Fibroblast of mammary gland (primary cell): ENCODE data around the gene ZHX3.

Source experiments
- DNase-seq: peaks from one replicate; pipeline ENCODE4 v3.0.0-alpha.2; 2010; ENCODE audit warnings: low read depth
- H3K4me3 ChIP-seq: 2 replicates; pipeline ENCODE4 v1.5.1; 2011; ENCODE audit warnings: low read depth, mild to moderate bottlenecking, low read length, moderate library complexity; ENCODE audit not compliant: control insufficient read depth
- CTCF ChIP-seq: conservative IDR thresholded peaks from 2 replicates; pipeline ENCODE4 v1.5.1; 2011; ENCODE audit warnings: low read depth, low read length, inconsistent platforms; ENCODE audit not compliant: control insufficient read depth, insufficient read depth

Gene ZHX3

GRCh38 chr20:41273445-41273844 is 44.1 kb downstream of the ZHX3 start:
- no peak overlapping the region for H3K4me3 ChIP-seq
- no peak for TF ChIP-seq CTCF
- no peak for DNase-seq

- TF ChIP-seq CTCF, result no peak
- no peak overlapping the region for H3K4me3 ChIP-seq
- DNase-seq, result no peak
Measured at GRCh38 chr20:41272339-41272738, 45.2 kb downstream of the ZHX3 start.

- no peak overlapping the region for H3K4me3 ChIP-seq
- TF ChIP-seq CTCF, result no peak
- DNase-seq, result no peak
Measured at GRCh38 chr20:41268917-41269652, 48.4 kb downstream of the ZHX3 start.

- H3K4me3 ChIP-seq, result no peak overlapping the region
- no peak for DNase-seq
- no peak for TF ChIP-seq CTCF
Measured at GRCh38 chr20:41268402-41268801, 49.1 kb downstream of the ZHX3 start.

- TF ChIP-seq CTCF, result no peak
- no peak for DNase-seq
- H3K4me3 ChIP-seq, result no peak overlapping the region
Measured at GRCh38 chr20:41265938-41266337, 51.6 kb downstream of the ZHX3 start.

GRCh38 chr20:41264819-41265218 is 52.7 kb downstream of the ZHX3 start:
- no peak for TF ChIP-seq CTCF
- H3K4me3 ChIP-seq, result no peak overlapping the region
- no peak for DNase-seq
